Mesothelial cell of epicardium (in vitro differentiated cells): Measurements from ENCODE around the gene DAGLA. TPM values are rescaled to one million over a fixed set of nuclear protein-coding genes. Genes with fewer than 3 reads are reported as not detected.

ENCODE experiments used
- DNase-seq, 2 experiments: peaks; one replicate each; pipeline ENCODE4 v3.0.0; 2021; ENCODE audit warnings: low spot score in 2 of 2; ENCODE audit not compliant: unreplicated experiment in 2 of 2
- H3K27ac Mint-ChIP-seq: 2 replicates; pipeline ENCODE4 v1.8.0; 2021; ENCODE audit warnings: mixed read lengths
- H3K27me3 Mint-ChIP-seq: 2 replicates; pipeline ENCODE4 v1.8.0; 2021; ENCODE audit warnings: low read depth, mixed read lengths
- H3K36me3 Mint-ChIP-seq: 2 replicates; pipeline ENCODE4 v1.8.0; 2021; ENCODE audit warnings: mixed read lengths
- H3K4me1 Mint-ChIP-seq: 2 replicates; pipeline ENCODE4 v1.8.0; 2021; ENCODE audit warnings: mixed read lengths
- H3K4me3 Mint-ChIP-seq: 2 replicates; pipeline ENCODE4 v1.8.0; 2021; ENCODE audit warnings: mild to moderate bottlenecking, moderate library complexity, mixed read lengths
- H3K9me3 Mint-ChIP-seq: 2 replicates; pipeline ENCODE4 v1.8.0; 2021; ENCODE audit warnings: mixed read lengths
- total RNA-seq: library from RNA; stranded (reverse); gene quantifications from 3 replicates; pipeline ENCODE4 v1.2.1, GENCODE V29; 2021
- TF ChIP-seq, protein P1 (sequence below): fragments of 200-600 bp; sonication (generic); IDR thresholded peaks from one replicate; pipeline ENCODE4 v1.5.0; 2021; ENCODE audit warnings: antibody characterized with exemption; ENCODE audit not compliant: unreplicated experiment

DAGLA gene
- total RNA-seq, 1 donor from 2014 or later = 8.1 TPM

DNA sequence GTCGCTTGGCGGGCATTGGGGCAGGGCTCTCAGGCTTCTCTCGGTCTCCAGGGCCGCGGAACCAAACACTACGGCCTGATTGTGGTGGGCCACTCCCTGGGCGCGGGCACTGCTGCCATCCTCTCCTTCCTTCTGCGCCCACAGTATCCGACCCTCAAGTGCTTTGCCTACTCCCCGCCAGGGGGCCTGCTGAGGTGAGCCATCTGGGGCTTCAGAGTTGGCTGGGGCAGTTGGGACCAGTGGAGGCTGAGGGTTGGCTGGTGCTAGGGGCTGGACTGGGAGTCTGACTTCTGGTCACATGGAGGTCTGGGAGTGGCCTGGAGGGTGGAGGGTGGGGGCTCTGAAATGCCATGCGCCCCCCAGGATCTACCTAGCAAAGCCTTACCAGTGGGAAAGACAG lies 56.9 kb downstream of the DAGLA start:
- H3K9me3 Mint-ChIP-seq = no peaks in the 10 kb centered on the region
- H3K4me3 Mint-ChIP-seq = no peak overlapping the region
- peaks cover 1% of the 10 kb centered on the region for H3K4me1 Mint-ChIP-seq
- TF ChIP-seq, protein P1, sequence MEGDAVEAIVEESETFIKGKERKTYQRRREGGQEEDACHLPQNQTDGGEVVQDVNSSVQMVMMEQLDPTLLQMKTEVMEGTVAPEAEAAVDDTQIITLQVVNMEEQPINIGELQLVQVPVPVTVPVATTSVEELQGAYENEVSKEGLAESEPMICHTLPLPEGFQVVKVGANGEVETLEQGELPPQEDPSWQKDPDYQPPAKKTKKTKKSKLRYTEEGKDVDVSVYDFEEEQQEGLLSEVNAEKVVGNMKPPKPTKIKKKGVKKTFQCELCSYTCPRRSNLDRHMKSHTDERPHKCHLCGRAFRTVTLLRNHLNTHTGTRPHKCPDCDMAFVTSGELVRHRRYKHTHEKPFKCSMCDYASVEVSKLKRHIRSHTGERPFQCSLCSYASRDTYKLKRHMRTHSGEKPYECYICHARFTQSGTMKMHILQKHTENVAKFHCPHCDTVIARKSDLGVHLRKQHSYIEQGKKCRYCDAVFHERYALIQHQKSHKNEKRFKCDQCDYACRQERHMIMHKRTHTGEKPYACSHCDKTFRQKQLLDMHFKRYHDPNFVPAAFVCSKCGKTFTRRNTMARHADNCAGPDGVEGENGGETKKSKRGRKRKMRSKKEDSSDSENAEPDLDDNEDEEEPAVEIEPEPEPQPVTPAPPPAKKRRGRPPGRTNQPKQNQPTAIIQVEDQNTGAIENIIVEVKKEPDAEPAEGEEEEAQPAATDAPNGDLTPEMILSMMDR = no peak
- no peaks in the 10 kb centered on the region for H3K27me3 Mint-ChIP-seq
- H3K36me3 Mint-ChIP-seq = peaks cover 9% of the 10 kb centered on the region
- H3K27ac Mint-ChIP-seq = no peak overlapping the region
- DNase-seq = no peak

GRCh38 chr11:61737636-61738386 lies 57.6 kb downstream of the DAGLA start:
- Mint-ChIP-seq H3K9me3 (no peaks in the 10 kb centered on the region), H3K4me1 (peaks cover 1% of the 10 kb centered on the region), H3K36me3 (peaks cover 9% of the 10 kb centered on the region), H3K27me3 (no peaks in the 10 kb centered on the region), H3K4me3 (no peak overlapping the region), H3K27ac (no peak overlapping the region)
- DNase-seq = no peak
- TF ChIP-seq, protein P1 = no peak

DNA sequence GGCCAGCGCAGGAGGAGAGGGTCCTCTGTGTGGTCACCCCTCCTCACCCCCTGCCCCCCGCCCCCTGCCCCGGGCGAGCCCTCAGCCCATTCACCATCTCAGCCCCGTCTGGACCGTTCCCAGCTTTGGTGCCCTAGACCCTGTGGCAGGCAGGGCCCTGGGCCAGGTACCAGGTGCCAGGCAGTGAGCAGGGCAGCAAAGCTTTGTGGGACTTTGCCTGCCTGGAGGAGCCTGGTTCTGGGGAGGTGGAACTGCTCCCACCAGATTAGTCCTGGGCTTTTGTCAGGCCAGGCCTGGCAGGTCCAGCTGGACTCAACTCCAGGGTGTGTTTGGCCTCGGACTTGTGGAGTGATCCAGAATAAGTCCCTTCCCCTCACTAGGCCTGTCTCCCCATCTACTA lies 58.6 kb downstream of the DAGLA start:
- no peak for DNase-seq
- Mint-ChIP-seq H3K4me1 (no peaks in the 10 kb centered on the region), H3K4me3 (no peak overlapping the region), H3K27me3 (no peaks in the 10 kb centered on the region), H3K9me3 (no peaks in the 10 kb centered on the region), H3K27ac (no peak overlapping the region), H3K36me3 (peaks cover 9% of the 10 kb centered on the region)
- TF ChIP-seq, protein P1 = no peak

DNA sequence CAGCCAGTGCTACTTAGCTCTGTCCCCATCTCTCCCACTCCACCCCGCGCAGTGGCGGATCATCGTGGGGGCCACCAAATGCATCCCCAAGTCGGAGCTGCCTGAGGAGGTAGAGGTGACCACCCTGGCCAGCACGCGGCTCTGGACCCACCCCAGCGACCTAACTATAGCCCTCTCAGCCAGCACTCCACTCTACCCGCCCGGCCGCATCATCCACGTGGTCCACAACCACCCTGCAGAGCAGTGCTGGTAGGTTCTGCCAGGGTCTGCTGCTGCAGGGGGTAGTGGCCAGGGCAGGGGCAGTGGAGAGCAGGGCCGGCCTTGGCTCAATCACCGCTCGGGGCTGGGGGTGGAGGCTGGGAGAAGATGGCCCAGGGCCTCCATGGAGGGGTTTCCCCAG lies 59.2 kb downstream of the DAGLA start:
- Mint-ChIP-seq H3K4me1 (no peaks in the 10 kb centered on the region), H3K9me3 (no peaks in the 10 kb centered on the region), H3K36me3 (peaks cover 9% of the 10 kb centered on the region), H3K27ac (no peak overlapping the region), H3K4me3 (no peak overlapping the region), H3K27me3 (no peaks in the 10 kb centered on the region)
- TF ChIP-seq, protein P1 = no peak
- no peak for DNase-seq

- Mint-ChIP-seq H3K36me3 (peaks cover 9% of the 10 kb centered on the region), H3K9me3 (no peaks in the 10 kb centered on the region), H3K27ac (no peak overlapping the region), H3K4me1 (no peaks in the 10 kb centered on the region), H3K27me3 (no peaks in the 10 kb centered on the region), H3K4me3 (no peak overlapping the region)
- TF ChIP-seq, protein P1 = no peak
- DNase-seq = no peak
These were observed 59.8 kb downstream of the DAGLA start for GRCh38 chr11:61739966-61740365.
